NCI-H2081 treated with DMSO at 0.1 percent for 48 hours (cell line): ENCODE results near the gene SAMD14.

Experiments used
- DNase-seq: peaks from one replicate; lab custom pipeline; 2025; lab: John Stamatoyannopoulos, UW

Gene SAMD14

DNA sequence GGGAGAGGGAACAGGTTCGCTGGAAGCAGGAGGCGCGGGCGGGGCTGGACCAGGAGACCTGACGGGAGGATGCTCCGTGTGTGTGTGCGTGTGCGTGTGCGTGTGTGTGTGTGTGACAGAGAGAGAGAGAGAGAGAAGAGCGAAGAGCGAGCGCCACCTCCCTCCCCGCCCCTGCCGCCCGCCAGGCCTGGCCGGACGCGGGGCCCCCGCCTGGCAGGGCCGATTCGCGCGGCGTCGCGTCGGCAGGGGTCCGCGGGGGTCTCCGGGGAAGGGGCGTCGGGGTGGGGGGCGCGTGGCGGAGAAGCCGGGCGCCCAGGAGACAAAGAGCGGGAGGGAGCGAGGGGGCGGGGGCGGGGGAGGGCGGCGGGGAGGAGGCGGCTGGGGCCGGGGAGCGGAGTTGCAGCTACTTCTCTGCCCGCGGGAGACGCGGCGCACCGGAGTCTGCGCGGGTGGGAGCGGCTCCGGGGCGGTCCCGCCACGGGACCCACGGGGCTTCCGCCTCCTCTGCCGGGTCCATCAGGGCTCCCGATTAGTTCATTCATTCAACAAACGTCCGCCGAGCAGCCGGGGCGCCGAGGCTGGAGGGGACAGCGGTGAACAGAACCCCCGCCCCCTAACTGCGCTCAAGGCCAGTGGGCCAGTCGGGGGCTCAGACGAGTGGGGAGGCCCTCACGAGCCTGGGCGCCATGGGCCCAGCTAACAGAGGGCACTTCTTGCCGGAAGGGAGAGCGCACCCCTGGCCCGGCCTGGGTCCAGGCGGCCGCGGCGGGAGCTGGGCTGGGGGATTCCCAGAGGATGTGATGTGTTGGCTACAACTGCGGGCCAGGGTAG is at the start of gene SAMD14:
SAMD14 (minus strand) TSS at position 433 of the 831 bp plus-strand sequence. CDS start 5,201 bp downstream, outside the sequence.
- no peak for DNase-seq

DNA sequence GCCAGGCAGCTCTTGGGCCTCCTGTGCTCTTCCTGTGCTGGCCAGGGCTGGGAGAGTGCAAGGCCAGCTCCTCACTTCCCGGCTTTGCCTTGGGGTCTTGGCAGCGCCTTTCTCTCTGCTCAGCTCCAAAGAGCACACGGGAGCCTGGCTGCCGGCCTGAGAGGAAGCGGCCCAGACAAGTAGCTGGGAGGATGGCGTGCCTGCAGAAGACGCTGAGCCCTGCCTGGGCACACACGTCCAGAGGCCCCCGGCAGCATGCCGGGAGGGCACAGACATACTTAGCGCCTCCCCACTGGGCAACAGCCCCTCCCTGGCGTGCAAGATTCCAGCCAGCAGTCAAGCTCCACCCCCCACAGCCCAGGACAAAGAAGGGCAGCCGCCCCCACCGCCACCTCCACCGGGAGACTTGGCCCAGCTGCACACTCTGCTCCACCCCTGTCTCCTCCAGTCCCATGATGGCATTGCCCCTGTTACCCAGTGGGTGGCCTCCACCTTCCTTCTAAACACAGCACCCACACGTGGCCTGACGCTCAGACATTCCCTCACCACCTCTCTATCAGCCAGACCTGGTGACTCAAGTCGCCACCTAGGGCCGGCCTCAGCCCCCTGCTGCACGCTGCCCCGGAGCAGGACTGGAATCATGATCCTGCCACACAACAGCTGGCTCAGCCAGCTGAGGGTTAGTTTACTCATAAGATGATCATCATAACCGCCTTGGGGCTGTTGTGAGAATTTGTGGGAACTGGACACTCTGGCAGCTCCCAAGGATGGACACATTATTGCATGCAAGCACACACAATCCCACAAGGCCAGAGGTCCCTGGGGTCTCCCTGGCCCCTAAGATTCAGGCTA is 48.2 kb upstream of the SAMD14 start:
- DNase-seq = no peak

- DNase-seq = no peak
Measured at GRCh38 chr17:50177476-50177875, 47.5 kb upstream of the SAMD14 start.

DNA sequence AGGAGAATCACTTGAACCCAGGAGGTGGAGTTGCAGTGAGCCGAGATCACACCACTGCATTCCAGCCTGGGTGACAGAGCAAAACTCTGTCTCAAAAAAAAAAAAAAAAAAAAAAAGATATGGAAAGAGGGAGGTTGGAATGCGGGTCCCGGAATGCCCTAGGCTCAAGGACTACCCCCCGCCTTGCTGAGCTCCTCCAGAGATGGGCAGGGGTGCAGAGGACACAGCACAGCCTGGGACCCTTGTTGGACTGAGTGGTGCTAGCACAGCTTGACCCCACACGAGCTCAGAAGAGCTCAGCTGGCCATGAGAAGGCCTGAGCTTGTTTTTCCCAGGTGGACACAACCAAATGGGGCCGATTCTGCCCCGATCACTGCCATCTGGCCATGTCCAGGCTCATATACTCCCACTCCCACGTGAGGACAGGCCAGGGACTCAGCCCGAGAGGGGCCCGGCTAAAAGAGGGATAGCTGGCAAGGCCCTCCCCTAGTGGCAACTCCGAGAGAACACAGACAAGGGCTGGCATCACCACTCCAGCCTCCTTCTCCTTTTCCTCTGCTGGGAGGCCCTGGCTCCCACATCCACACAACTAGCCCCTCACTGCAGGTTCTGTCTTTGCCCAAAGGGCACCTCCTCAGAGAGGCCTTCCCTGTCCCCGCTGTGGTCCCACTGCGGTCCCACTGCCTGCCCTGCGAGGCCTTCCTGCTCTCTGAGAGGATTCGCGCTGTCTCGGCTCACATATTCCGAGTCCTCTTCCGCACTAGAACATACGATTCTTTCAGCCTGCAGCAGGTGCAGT is 46.8 kb upstream of the SAMD14 start:
- DNase-seq = no peak

GRCh38 chr17:50175035-50175807 is 45.3 kb upstream of the SAMD14 start:
- DNase-seq = no peak

- DNase-seq = no peak
Measured at GRCh38 chr17:50174444-50174843, 44.5 kb upstream of the SAMD14 start.

GRCh38 chr17:50173335-50173941 is 43.5 kb upstream of the SAMD14 start:
- DNase-seq = no peak

- no peak for DNase-seq
Measured at GRCh38 chr17:50172936-50173334, 43.0 kb upstream of the SAMD14 start.

- DNase-seq = no peak
Measured at GRCh38 chr17:50172130-50172529, 42.2 kb upstream of the SAMD14 start.

- no peak for DNase-seq
Measured at GRCh38 chr17:50171371-50172071, 41.6 kb upstream of the SAMD14 start.

GRCh38 chr17:50170662-50171370 is 40.9 kb upstream of the SAMD14 start:
- DNase-seq = no peak

- DNase-seq = no peak
Measured at GRCh38 chr17:50169881-50170459, 40.0 kb upstream of the SAMD14 start.

GRCh38 chr17:50169121-50169764 is 39.3 kb upstream of the SAMD14 start:
- no peak for DNase-seq

DNA sequence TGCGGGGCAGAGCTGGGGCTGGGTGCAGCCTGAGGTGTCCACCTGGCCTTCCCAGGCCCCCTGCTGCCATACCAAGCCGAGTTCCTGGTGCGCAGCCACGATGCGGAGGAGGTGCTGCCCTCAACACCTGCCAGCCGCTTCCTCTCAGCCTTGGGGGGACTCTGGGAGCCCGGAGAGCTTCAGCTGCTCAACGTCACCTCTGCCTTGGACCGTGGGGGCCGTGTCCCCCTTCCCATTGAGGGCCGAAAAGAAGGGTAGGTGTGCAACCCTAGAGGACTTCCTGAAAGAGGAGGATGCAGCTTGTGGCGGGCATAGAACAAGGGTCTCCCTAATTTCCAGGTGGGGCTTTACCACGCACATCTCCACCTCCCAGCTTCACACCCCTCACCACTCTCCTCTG is 38.4 kb upstream of the SAMD14 start:
- no peak for DNase-seq

DNA sequence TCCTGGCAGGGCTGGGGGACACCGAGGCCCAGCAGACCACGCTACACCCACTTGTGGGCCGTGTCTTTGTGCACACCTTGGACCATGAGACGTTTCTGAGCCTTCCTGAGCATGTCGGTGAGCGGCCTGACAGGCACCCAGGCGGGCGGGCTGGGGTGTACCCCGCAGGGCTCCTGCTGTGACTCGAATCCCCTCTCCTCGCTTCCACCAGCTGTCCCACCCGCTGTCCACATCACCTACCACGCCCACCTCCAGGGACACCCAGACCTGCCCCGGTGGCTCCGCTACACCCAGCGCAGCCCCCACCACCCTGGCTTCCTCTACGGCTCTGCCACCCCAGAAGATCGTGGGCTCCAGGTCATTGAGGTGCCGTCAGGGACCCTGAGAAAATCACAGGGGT is 37.4 kb upstream of the SAMD14 start:
- DNase-seq = no peak

DNA sequence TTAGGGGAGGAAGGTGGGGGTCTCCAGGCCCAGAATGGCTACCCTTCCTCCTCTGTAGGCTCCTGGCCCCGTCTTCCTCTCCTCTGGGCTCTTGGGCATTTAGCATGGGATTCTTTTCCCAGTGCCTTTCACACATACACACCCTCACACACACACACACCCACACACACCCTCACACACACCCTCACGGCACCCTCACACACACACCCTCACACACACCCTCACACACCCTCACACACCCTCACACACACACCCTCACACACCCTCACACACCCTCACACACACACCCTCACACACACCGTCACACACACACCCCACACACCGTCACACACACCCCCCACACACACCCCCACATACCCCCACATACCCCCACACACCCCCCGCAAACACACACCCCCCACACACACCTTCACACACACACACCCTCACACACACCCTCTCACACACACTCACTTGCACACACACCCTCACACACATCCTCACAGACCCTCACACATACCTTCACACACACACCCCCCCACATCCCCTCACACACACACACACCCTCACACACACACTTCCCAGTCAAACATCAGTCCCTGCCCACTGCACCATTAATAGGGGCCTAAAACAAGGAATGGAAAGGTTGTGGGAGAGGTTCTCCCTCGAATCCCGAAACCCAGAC is 36.7 kb upstream of the SAMD14 start:
- DNase-seq = no peak

- DNase-seq = no peak
Measured at GRCh38 chr17:50165867-50166517, 36.0 kb upstream of the SAMD14 start, which contains the start of gene SGCA. TSS of gene SGCA (plus strand) at chr17:50166005. CDS start at chr17:50166041, 36 bp downstream.

DNA sequence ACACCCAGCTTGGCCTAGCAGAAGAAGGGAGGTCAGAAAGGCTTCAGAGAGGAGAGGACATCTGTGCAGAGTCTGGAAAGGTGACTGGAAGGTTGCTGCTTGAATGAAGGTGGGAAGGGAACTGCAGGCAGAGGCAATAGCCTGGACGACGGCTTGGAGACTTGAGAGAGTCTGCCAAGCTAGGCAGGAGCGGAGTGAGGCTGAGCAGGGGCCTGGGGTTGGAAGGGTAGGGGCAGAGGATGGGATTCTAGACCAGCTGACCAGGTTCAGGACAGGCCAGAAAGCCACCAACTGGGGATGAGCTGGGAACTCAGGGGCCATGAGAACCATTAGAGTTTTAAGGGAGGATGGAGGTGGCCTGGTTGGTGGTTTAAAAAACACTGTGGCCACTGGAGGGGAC is 35.5 kb upstream of the SAMD14 start:
- no peak for DNase-seq
